ENCODE results near the gene GABRR3.

DNA sequence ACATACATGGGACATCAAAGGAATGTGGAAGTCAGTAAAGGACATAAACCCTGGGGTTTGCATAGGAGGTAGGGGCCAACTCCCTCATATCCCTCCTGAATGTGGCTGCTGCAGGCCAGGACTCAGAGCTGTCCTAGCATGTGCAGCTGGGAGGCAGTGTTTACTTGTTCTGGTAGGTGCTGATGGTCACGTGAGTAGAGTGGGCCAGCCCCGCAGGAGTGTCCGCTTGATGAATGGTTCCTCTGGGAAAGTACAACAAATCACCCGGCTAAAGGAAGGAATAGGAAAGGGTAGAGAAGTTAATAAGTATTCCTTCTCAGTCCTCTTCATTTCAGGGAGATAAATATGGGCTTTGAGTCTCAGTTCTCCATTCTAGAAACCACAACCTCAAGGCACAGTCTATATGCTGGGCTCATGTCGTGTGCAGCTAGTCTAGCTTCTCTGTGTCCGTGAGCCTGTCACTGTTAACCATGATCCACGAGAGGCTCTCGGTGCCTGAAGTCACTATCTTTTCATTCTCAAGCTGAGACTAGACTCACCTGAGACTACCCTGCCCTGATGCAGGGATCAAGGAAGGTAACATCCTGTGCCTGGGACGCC is 80.8 kb downstream of the GABRR3 start:
- TF ChIP-seq CTCF (IDR thresholded peaks at IDR 0.05) (no peak), POLR2AphosphoS5 (IDR thresholded peaks at IDR 0.05; ENCODE audit: insufficient read depth in 1 of 2, low read depth in 1 of 2) (no peak)
